CD4-positive, alpha-beta T cell treated with Interleukin-12 subunit alpha and Interleukin-12 subunit beta, for 1 hour (primary cell): ENCODE data around the gene SMU1.
"Not testable (repeated sequence)": the region's sequence is repeated elsewhere in the genome, so short reads cannot be mapped to it uniquely, and the experiment has no call there.

Source experiments
- DNase-seq: peaks from one replicate; pipeline ENCODE4 v3.0.0-alpha.2; 2020

SMU1 gene

DNA sequence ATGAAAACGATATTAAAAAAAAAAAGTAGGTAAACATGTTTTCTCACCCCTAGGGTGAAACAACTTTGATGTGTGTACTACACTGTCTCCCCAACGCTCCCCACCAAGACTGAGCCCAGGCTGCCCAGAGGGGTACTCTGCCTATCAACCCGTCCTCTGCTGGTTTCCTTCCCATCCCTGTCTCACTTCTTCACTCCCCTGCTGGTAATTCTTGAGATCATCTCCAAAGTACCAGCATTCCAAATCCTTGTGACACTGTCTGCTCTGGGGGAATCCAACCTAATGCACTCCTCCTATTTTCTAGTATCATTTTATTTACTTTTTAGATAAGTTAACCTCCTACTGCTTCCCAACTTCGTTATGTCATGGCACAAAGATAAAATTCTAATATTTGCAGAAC lies 68.7 kb downstream of the SMU1 start:
- DNase-seq: no peak

DNA sequence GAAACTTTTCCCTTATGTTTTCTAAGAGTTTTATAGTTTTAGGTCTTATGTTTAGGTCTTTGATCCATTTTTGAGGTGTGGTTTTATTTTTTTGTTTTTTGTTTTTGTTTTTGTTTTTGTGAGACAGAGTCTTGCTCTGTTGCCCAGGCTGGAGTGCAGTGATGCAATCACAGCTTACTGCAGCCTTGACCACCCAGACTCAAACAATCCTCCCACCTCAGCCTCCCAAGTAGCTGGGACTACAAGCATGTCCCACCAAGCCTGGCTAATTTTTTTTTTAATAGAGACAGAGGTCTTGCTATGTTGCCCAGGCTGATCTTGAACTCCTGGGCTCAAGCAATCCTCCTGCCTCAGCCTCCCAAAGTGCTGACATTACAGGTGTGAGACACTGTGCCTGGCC lies 71.1 kb downstream of the SMU1 start:
- DNase-seq: not testable (repeated sequence)

DNA sequence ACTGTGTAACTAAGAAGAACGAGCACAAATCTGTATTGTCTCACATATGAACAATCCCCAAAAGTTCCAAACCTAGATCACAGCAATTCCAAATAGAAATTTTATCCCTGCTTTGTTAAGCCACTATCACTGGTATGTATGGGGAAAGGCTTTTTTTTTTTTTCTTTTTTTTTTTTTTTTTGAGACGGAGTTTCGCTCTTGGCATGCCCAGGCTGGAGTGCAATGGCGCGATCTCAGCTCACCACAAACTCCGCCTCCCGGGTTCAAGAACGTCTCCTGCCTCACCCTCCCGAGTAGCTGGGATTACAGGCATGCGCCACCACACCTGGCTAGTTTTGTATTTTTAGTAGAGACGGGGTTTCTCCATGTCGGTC lies 75.8 kb downstream of the SMU1 start:
- DNase-seq: peak; percentile 37

DNA sequence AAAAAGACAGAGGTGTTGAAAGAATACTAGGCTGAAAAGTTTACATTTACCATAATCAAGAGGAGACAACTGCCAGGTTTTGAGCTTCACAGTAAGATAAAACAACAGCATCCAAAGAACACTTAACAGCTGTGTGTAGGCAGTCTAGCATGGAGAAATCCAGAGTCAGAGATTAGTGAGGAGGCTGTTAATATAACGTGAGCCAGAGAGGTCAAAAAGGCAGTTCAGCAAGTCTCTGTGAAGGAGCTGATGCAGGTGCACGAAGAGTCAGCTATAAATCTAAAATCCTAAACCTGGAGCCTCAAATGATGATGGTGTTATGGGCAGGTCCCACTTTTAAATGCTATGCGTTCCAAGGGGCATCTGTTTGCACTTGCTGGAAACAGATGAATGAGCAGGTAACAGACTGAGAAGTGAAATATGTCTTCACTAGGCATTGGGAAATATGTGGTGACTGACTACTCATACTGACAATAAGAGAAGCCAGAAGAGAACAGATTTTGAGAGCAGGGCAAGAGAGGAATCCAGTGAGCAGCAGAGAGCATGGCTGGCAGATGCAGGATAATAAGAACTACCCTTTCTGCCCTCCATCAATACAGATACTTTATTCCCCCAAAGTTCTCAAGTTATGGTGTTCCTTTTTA lies 83.8 kb downstream of the SMU1 start:
- no peak for DNase-seq

DNA sequence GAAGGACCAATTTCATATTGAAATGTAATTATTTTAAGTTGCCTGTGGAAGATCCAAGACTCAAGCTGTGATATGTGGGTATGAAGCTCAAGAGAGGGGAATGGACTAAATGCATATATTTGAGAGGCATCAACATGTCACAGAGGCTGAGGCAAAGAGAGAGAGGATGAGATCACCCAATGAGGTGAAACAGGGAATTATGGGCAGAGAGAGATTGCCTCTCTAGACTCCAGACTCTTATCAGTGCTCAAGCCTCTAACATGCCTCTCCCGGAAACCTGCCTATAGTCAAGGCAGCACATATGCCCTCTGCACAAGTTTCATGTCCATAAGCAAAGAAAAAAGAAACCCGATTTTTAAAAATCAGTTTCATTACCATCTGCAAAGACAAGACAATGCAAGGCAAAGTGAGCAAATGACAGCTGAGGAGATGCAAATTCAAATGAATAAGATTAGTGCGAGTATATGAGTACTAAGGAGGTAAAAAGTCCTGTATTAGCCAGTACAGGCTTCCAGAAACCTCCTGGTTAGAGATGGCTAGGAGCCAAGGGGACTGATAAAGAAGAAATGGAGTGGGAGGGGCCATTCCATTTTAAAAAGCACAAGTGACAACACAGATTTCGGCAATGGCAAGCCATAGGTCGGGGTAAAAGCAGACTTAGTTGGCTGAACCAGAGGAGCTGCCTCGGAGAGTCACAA lies 84.4 kb downstream of the SMU1 start:
- DNase-seq: no peak
